Hematopoietic multipotent progenitor cell treated with erythropoietin and hydrocortisone succinate and interleukin-3 and kit ligand, for 8 days (in vitro differentiated cells): ENCODE data around the gene ZNF831.

Experiments
- DNase-seq: peaks from one replicate; pipeline ENCODE4 v3.0.0-alpha.2; 2015

The ZNF831 gene

GRCh38 chr20:59141818-59142581 lies 21.6 kb upstream of the ZNF831 start:
- DNase-seq = peak; percentile 7

GRCh38 chr20:59143326-59143725 lies 20.3 kb upstream of the ZNF831 start:
- no peak for DNase-seq

GRCh38 chr20:59144179-59144830 lies 19.3 kb upstream of the ZNF831 start:
- DNase-seq = no peak

GRCh38 chr20:59144831-59145196 lies 18.8 kb upstream of the ZNF831 start:
- DNase-seq = no peak

- DNase-seq = no peak
These were observed 18.2 kb upstream of the ZNF831 start for GRCh38 chr20:59145247-59145923.

- no peak for DNase-seq
These were observed 17.5 kb upstream of the ZNF831 start for GRCh38 chr20:59145924-59146779.

GRCh38 chr20:59146780-59147565 lies 16.6 kb upstream of the ZNF831 start:
- DNase-seq = no peak

GRCh38 chr20:59147586-59147985 lies 16.0 kb upstream of the ZNF831 start:
- no peak for DNase-seq

- DNase-seq = peak; percentile 91
These were observed 14.7 kb upstream of the ZNF831 start for GRCh38 chr20:59148701-59149493.

- DNase-seq = peak; percentile 3
These were observed 13.7 kb upstream of the ZNF831 start for GRCh38 chr20:59149678-59150504.

GRCh38 chr20:59150821-59151251 lies 12.8 kb upstream of the ZNF831 start:
- DNase-seq = no peak

- no peak for DNase-seq
These were observed 12.2 kb upstream of the ZNF831 start for GRCh38 chr20:59151391-59151790.

- DNase-seq = no peak
These were observed 11.8 kb upstream of the ZNF831 start for GRCh38 chr20:59151820-59152219.

- no peak for DNase-seq
These were observed 10.9 kb upstream of the ZNF831 start for GRCh38 chr20:59152559-59153354.

GRCh38 chr20:59153355-59153681 lies 10.3 kb upstream of the ZNF831 start:
- no peak for DNase-seq

GRCh38 chr20:59153832-59154231 lies 9.8 kb upstream of the ZNF831 start:
- DNase-seq = no peak

- no peak for DNase-seq
These were observed 9.2 kb upstream of the ZNF831 start for GRCh38 chr20:59154317-59155013.

- DNase-seq = no peak
These were observed 6.6 kb upstream of the ZNF831 start for GRCh38 chr20:59157064-59157463.

- DNase-seq = no peak
These were observed 6.1 kb upstream of the ZNF831 start for GRCh38 chr20:59157531-59157930.
